Keratinocyte (primary cell): ENCODE measurements around the gene KCNJ14. TPM values are rescaled to one million over a fixed set of nuclear protein-coding genes. Genes with fewer than 3 reads are reported as not detected.

ENCODE experiments used
- DNase-seq: peaks from one replicate; pipeline ENCODE4 v3.0.0-alpha.2; 2011; ENCODE audit warnings: low read depth, missing footprints, low spot score
- FAIRE-seq: peaks from 2 replicates; lab custom pipeline; 2011; peaks lifted over from hg19 to GRCh38; lab: Jason Lieb, UNC
- H2AFZ ChIP-seq: 2 replicates; pipeline ENCODE4 v1.6.0; 2012; ENCODE audit warnings: low read length, control low read depth, inconsistent platforms; ENCODE audit not compliant: control insufficient read depth
- H3K27ac ChIP-seq: 2 replicates; pipeline ENCODE4 v1.5.1; 2011; ENCODE audit warnings: low read length; ENCODE audit not compliant: control insufficient read depth, insufficient read depth
- H3K27me3 ChIP-seq: 3 replicates; pipeline ENCODE4 v1.6.0; 2011; ENCODE audit warnings: low read length; ENCODE audit not compliant: control insufficient read depth, insufficient read depth; ENCODE audit errors: extremely low read depth
- H3K36me3 ChIP-seq, 2 experiments: 2 replicates in 1 of 2; 3 replicates in 1 of 2; pipeline ENCODE4 v1.5.1; 2011; ENCODE audit warnings: low read length in 2 of 2, mild to moderate bottlenecking in 1 of 2; ENCODE audit not compliant: control insufficient read depth in 2 of 2, insufficient read depth in 2 of 2; ENCODE audit errors: extremely low read depth in 1 of 2
- H3K4me1 ChIP-seq: 3 replicates; pipeline ENCODE4 v1.5.1; 2011; ENCODE audit warnings: low read length; ENCODE audit not compliant: control insufficient read depth, insufficient read depth; ENCODE audit errors: extremely low read depth
- H3K4me2 ChIP-seq: 3 replicates; pipeline ENCODE4 v1.6.0; 2011; ENCODE audit warnings: low read depth, low read length; ENCODE audit not compliant: control insufficient read depth, insufficient read depth; ENCODE audit errors: extremely low read depth
- H3K4me3 ChIP-seq, 3 experiments: fragments of 200-600 bp in 1 of 3; sonication (generic) in 1 of 3; 2 replicates in 2 of 3; 3 replicates in 1 of 3; pipeline ENCODE4 v1.5.1; 2011 to 2016; ENCODE audit warnings: low read length in 3 of 3, mild to moderate bottlenecking in 3 of 3, control low read depth in 2 of 3, inconsistent platforms in 1 of 3, low read depth in 1 of 3, mixed read lengths in 1 of 3, mixed run types in 1 of 3, moderate library complexity in 1 of 3; ENCODE audit not compliant: control insufficient read depth in 2 of 3, insufficient read depth in 2 of 3; ENCODE audit errors: extremely low read depth in 1 of 3
- H3K79me2 ChIP-seq: 2 replicates; pipeline ENCODE4 v1.6.0; 2012; ENCODE audit warnings: low read length; ENCODE audit not compliant: control insufficient read depth, insufficient read depth
- H3K9ac ChIP-seq: 3 replicates; pipeline ENCODE4 v1.6.0; 2011; ENCODE audit warnings: low read length; ENCODE audit not compliant: control insufficient read depth, insufficient read depth; ENCODE audit errors: extremely low read depth
- H3K9me1 ChIP-seq: 3 replicates; pipeline ENCODE4 v1.6.0; 2011; ENCODE audit warnings: low read length; ENCODE audit not compliant: control insufficient read depth, insufficient read depth; ENCODE audit errors: extremely low read depth
- H3K9me3 ChIP-seq: 2 replicates; pipeline ENCODE4 v1.5.1; 2012; ENCODE audit warnings: low read depth, low read length; ENCODE audit not compliant: control insufficient read depth
- H4K20me1 ChIP-seq: 3 replicates; pipeline ENCODE4 v1.6.0; 2011; ENCODE audit warnings: low read length; ENCODE audit not compliant: control insufficient read depth, insufficient read depth; ENCODE audit errors: extremely low read depth
- EZH2 ChIP-seq: IDR thresholded peaks from one replicate; pipeline ENCODE4 v1.6.1; 2012; ENCODE audit warnings: inconsistent platforms, mild to moderate bottlenecking, low read length, moderate library complexity
- dilution Hi-C: fragments of 300-500 bp; cut with MboI; formaldehyde crosslinking; loops from one replicate; pipeline ENCODE4 v1.7.0; 2020; ENCODE audit warnings: low sequenced_read_pairs; ENCODE audit not compliant: extremely low pct_ligation_motif_present
- polyA plus RNA-seq, 5 experiments: library from polyadenylated mRNA; depleted of rRNA in 3 of 5; stranded (reverse) in 3 of 5; stranded (forward) in 1 of 5; unstranded in 1 of 5; fragments of >200 nt; gene quantifications; 1 replicate in 1 of 5; 2 replicates in 3 of 5; 3 replicates in 1 of 5; pipeline versions ENCODE4 v1.2.1 to v1.2.3, GENCODE V29; 2011 to 2012; ENCODE audit warnings: missing spikeins in 2 of 5, low read depth in 1 of 5, low replicate concordance in 1 of 5
- TF ChIP-seq, protein P1 (sequence below), 3 experiments: IDR thresholded peaks in 1 of 3; conservative IDR thresholded peaks in 1 of 3; optimal IDR thresholded peaks in 1 of 3; 2 replicates in 2 of 3; 3 replicates in 1 of 3; pipeline versions ENCODE3 to v1.5.1; 2011; ENCODE audit warnings: low read length in 3 of 3, mild to moderate bottlenecking in 3 of 3, moderate library complexity in 2 of 3, control low read depth in 1 of 3, inconsistent platforms in 1 of 3; ENCODE audit not compliant: insufficient read depth in 2 of 3; ENCODE audit errors: extremely low read depth in 1 of 3

The KCNJ14 gene
- polyA plus RNA-seq, 1 donor (not counting 4 experiments of a cell fraction or from before 2014, with no cell fraction given) = 0.39 TPM

DNA sequence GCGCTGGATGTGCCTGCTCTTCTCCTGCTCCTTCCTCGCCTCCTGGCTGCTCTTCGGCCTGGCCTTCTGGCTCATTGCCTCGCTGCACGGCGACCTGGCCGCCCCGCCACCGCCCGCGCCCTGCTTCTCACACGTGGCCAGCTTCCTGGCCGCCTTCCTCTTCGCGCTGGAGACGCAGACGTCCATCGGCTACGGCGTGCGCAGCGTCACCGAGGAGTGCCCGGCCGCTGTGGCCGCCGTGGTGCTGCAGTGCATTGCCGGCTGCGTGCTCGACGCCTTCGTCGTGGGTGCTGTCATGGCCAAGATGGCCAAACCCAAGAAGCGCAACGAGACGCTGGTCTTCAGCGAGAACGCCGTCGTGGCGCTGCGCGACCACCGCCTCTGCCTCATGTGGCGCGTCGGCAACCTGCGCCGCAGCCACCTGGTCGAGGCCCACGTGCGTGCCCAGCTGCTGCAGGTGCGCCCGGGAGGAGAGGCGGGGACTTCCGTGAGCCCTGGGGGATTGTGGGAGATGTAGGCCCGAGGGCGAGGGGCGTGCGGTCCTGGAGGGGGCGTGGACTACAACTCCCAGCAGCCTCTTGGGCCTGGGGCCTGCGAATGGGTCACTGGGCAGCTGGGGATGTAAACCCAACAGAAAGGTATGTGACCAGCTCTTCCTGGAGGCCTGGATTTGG is 6.7 kb downstream of the KCNJ14 start:
- dilution Hi-C loops = no loop called here
- no peaks in the 10 kb centered on the region for H4K20me1 ChIP-seq
- no peak overlapping the region for H3K4me3 ChIP-seq
- no peak overlapping the region for H2AFZ ChIP-seq
- DNase-seq = no peak
- no peak overlapping the region for H3K4me2 ChIP-seq
- FAIRE-seq = no peak
- no peaks in the 10 kb centered on the region for H3K4me1 ChIP-seq
- no peaks in the 10 kb centered on the region for H3K9me3 ChIP-seq
- H3K27ac ChIP-seq = no peak overlapping the region
- no peaks in the 10 kb centered on the region for H3K9me1 ChIP-seq
- no peak overlapping the region for H3K9ac ChIP-seq
- H3K36me3 ChIP-seq = peaks cover 2 to 4% of the 10 kb centered on the region in 2 experiments
- TF ChIP-seq, protein P1, sequence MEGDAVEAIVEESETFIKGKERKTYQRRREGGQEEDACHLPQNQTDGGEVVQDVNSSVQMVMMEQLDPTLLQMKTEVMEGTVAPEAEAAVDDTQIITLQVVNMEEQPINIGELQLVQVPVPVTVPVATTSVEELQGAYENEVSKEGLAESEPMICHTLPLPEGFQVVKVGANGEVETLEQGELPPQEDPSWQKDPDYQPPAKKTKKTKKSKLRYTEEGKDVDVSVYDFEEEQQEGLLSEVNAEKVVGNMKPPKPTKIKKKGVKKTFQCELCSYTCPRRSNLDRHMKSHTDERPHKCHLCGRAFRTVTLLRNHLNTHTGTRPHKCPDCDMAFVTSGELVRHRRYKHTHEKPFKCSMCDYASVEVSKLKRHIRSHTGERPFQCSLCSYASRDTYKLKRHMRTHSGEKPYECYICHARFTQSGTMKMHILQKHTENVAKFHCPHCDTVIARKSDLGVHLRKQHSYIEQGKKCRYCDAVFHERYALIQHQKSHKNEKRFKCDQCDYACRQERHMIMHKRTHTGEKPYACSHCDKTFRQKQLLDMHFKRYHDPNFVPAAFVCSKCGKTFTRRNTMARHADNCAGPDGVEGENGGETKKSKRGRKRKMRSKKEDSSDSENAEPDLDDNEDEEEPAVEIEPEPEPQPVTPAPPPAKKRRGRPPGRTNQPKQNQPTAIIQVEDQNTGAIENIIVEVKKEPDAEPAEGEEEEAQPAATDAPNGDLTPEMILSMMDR (optimal IDR thresholded peaks at IDR 0.05 in 1 of 3, IDR thresholded peaks at IDR 0.05 in 1 of 3, conservative IDR thresholded peaks at IDR 0.05 in 1 of 3; ENCODE audit: extremely low read depth in 1 of 3, insufficient read depth in 2 of 3, low read length in 3 of 3) = no peak
- TF ChIP-seq EZH2 = no peak
- H3K27me3 ChIP-seq = no peaks in the 10 kb centered on the region
- no peaks in the 10 kb centered on the region for H3K79me2 ChIP-seq

DNA sequence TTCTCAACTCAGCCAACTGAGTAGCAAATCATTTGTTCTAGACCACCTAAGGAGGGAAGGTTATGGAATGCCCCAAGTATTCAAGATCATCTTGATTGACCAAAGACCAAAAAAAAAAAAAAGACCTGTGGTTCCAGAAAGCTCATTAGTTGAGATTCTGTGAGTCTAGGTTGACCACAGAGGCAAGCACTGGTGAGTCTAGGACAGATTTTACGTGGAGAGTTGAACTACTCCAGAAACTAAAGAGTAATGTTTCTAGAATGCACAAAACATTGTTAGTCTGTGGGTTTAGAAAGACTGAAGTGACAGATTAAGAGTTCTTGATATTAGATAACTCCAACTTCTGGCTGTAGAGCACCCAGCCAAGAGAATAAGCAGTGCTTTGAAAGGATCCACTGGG is 9.8 kb downstream of the KCNJ14 start:
- no peak overlapping the region for H3K9ac ChIP-seq
- no peak overlapping the region for H3K27ac ChIP-seq
- dilution Hi-C loops = no loop called here
- no peak for TF ChIP-seq EZH2
- TF ChIP-seq, protein P1 (optimal IDR thresholded peaks at IDR 0.05 in 1 of 3, IDR thresholded peaks at IDR 0.05 in 1 of 3, conservative IDR thresholded peaks at IDR 0.05 in 1 of 3; ENCODE audit: extremely low read depth in 1 of 3, insufficient read depth in 2 of 3, low read length in 3 of 3) = no peak
- no peak for DNase-seq
- no peaks in the 10 kb centered on the region for H3K27me3 ChIP-seq
- peaks cover 4% of the 10 kb centered on the region for H3K79me2 ChIP-seq
- no peaks in the 10 kb centered on the region for H3K36me3 ChIP-seq
- H3K4me1 ChIP-seq = peaks cover 6% of the 10 kb centered on the region
- H4K20me1 ChIP-seq = no peaks in the 10 kb centered on the region
- no peaks in the 10 kb centered on the region for H3K9me1 ChIP-seq
- H3K4me2 ChIP-seq = no peak overlapping the region
- H2AFZ ChIP-seq = no peak overlapping the region
- H3K4me3 ChIP-seq = no peak overlapping the region
- peak; percentile 49 for FAIRE-seq
- no peaks in the 10 kb centered on the region for H3K9me3 ChIP-seq
